RKO (cell line): Measurements from ENCODE around the gene FBXW12.
"Not testable (repeated sequence)": the region's sequence is repeated elsewhere in the genome, so short reads cannot be mapped to it uniquely, and the experiment has no call there.

Experiments
- DNase-seq: peaks from one replicate; pipeline ENCODE4 v3.0.0-alpha.2; 2016; ENCODE audit warnings: low spot score

FBXW12 gene

GRCh38 chr3:48371651-48372376 is at the start of gene FBXW12:
Gene FBXW12 (plus strand): TSS chr3:48372219. CDS start chr3:48372768, 549 bp downstream.
- no peak for DNase-seq

GRCh38 chr3:48331706-48332435 is 40.1 kb upstream of the FBXW12 start:
- DNase-seq = not testable (repeated sequence)

- DNase-seq = not testable (repeated sequence)
Observed at GRCh38 chr3:48333346-48334245, 38.4 kb upstream of the FBXW12 start, which contains the start of gene SPINK8. Gene SPINK8 (minus strand): TSS chr3:48333661. CDS start chr3:48328341, 5,320 bp downstream.

GRCh38 chr3:48334605-48335004 is 37.4 kb upstream of the FBXW12 start:
- DNase-seq = no peak

GRCh38 chr3:48335286-48335685 is 36.7 kb upstream of the FBXW12 start:
- not testable (repeated sequence) for DNase-seq

GRCh38 chr3:48337536-48337935 is 34.5 kb upstream of the FBXW12 start:
- peak; percentile 12 for DNase-seq

- DNase-seq = no peak
Observed at GRCh38 chr3:48338635-48339034, 33.4 kb upstream of the FBXW12 start.

GRCh38 chr3:48343432-48343831 is 28.6 kb upstream of the FBXW12 start:
- DNase-seq = peak; percentile 27

GRCh38 chr3:48344867-48345507 is 27.0 kb upstream of the FBXW12 start:
- no peak for DNase-seq

GRCh38 chr3:48345946-48346572 is 26.0 kb upstream of the FBXW12 start:
- DNase-seq = no peak

- no peak for DNase-seq
Observed at GRCh38 chr3:48347500-48347899, 24.5 kb upstream of the FBXW12 start.

GRCh38 chr3:48352546-48352945 is 19.5 kb upstream of the FBXW12 start:
- no peak for DNase-seq

- DNase-seq = no peak
Observed at GRCh38 chr3:48353987-48354386, 18.0 kb upstream of the FBXW12 start.

GRCh38 chr3:48356419-48356818 is 15.6 kb upstream of the FBXW12 start:
- DNase-seq = no peak

- no peak for DNase-seq
Observed at GRCh38 chr3:48361928-48362327, 10.1 kb upstream of the FBXW12 start.

- DNase-seq = no peak
Observed at GRCh38 chr3:48364840-48365239, 7.2 kb upstream of the FBXW12 start.

- no peak for DNase-seq
Observed at GRCh38 chr3:48367201-48367600, 4.8 kb upstream of the FBXW12 start.

- DNase-seq = no peak
Observed at GRCh38 chr3:48369693-48370332, 2.2 kb upstream of the FBXW12 start.

GRCh38 chr3:48370333-48370713 is 1.7 kb upstream of the FBXW12 start:
- no peak for DNase-seq

GRCh38 chr3:48372377-48372770 is 355 bp downstream of the FBXW12 start:
- no peak for DNase-seq
